ENCODE data around the gene SCAMP4.

Gene SCAMP4

GRCh38 chr19:1974381-1975161, 69.4 kb downstream of the SCAMP4 start:
- H3K9me3 ChIP-seq (ENCODE audit: insufficient read depth, low read length, severe bottlenecking): no peaks in the 10 kb centered on the region
- DNase-seq (no peak), ATAC-seq (ENCODE audit: insufficient read depth, low read depth) (no peak)
- H3K4me2 ChIP-seq (ENCODE audit: insufficient read depth, low read length): no peak overlapping the region
- H3K4me1 ChIP-seq (ENCODE audit: insufficient read depth, low read length): no peaks in the 10 kb centered on the region
- H3K9ac ChIP-seq (ENCODE audit: low read depth, low read length): no peak overlapping the region
- H3K4me3 ChIP-seq (ENCODE audit: low read depth in 1 of 2, low read length in 2 of 2): no peak overlapping the region
- no peak overlapping the region for H2AFZ ChIP-seq (ENCODE audit: low read depth, low read length)
- H3K36me3 ChIP-seq (ENCODE audit: insufficient read depth, low read length): peaks cover 78% of the 10 kb centered on the region
- peaks cover 62% of the 10 kb centered on the region for H4K20me1 ChIP-seq (ENCODE audit: insufficient read depth, low read length)
- TF ChIP-seq CTCF (IDR thresholded peaks at IDR 0.05; ENCODE audit: borderline replicate concordance, extremely low read depth, low read length, poor library complexity, severe bottlenecking): no peak
- TF ChIP-seq EZH2 (IDR thresholded peaks at IDR 0.05; ENCODE audit: borderline replicate concordance, low read depth, low read length, severe bottlenecking): no peak
- peaks cover 77% of the 10 kb centered on the region for H3K79me2 ChIP-seq (ENCODE audit: insufficient read depth, low read length)
- no peaks in the 10 kb centered on the region for H3K27me3 ChIP-seq (ENCODE audit: insufficient read depth, low read length, poor library complexity)
- H3K27ac ChIP-seq (ENCODE audit: low read length): no peak overlapping the region

- Histone ChIP-seq H3K9ac (ENCODE audit: low read depth, low read length) (no peak overlapping the region), H3K4me2 (ENCODE audit: insufficient read depth, low read length) (no peak overlapping the region), H3K9me3 (ENCODE audit: insufficient read depth, low read length, severe bottlenecking) (no peaks in the 10 kb centered on the region), H3K27me3 (ENCODE audit: insufficient read depth, low read length, poor library complexity) (no peaks in the 10 kb centered on the region), H2AFZ (ENCODE audit: low read depth, low read length) (no peak overlapping the region), H3K4me3 (ENCODE audit: low read depth in 1 of 2, low read length in 2 of 2) (no peak overlapping the region), H3K27ac (ENCODE audit: low read length) (no peak overlapping the region), H4K20me1 (ENCODE audit: insufficient read depth, low read length) (peaks cover 57% of the 10 kb centered on the region), H3K4me1 (ENCODE audit: insufficient read depth, low read length) (no peaks in the 10 kb centered on the region), H3K36me3 (ENCODE audit: insufficient read depth, low read length) (peaks cover 78% of the 10 kb centered on the region), H3K79me2 (ENCODE audit: insufficient read depth, low read length) (peaks cover 71% of the 10 kb centered on the region)
- DNase-seq (no peak), ATAC-seq (ENCODE audit: insufficient read depth, low read depth) (no peak)
- TF ChIP-seq EZH2 (IDR thresholded peaks at IDR 0.05; ENCODE audit: borderline replicate concordance, low read depth, low read length, severe bottlenecking): no peak
- TF ChIP-seq CTCF (IDR thresholded peaks at IDR 0.05; ENCODE audit: borderline replicate concordance, extremely low read depth, low read length, poor library complexity, severe bottlenecking): no peak
Measured at GRCh38 chr19:1975162-1975480, 69.9 kb downstream of the SCAMP4 start.

Measured in DND-41 (cell line).